ENCODE measurements around the gene IL12RB2. TPM values are rescaled to one million over a fixed set of nuclear protein-coding genes. Genes with fewer than 3 reads are reported as not detected.

The IL12RB2 gene
- total and polyA plus RNA-seq, 2 of the 13 experiments (the other 11 are each of a cell fraction or from before 2014, with no cell fraction given): not detected

- no peak overlapping the region for H3K4me3 ChIP-seq (replicated peaks in 1 of 3; ENCODE audit: insufficient read depth in 1 of 3, low read depth in 2 of 3, low read length in 3 of 3)
- in situ Hi-C loops (cut with HindIII; ENCODE audit: extremely low pct_ligation_motif_present, low pct_unique_long_range_greater_than_20kb) (no loop called here), intact Hi-C loops (cut with micrococcal nuclease; ENCODE audit: unreplicated experiment) (no loop called here)
- CTCF ChIA-PET (ENCODE audit: low intra/inter-chr PET ratio, low total read pairs): no interaction called here
- H3K9me3 ChIP-seq (ENCODE audit: low read length): no peaks in the 10 kb centered on the region
- TF ChIP-seq ZFP91 (CRISPR knock-in tag; IDR thresholded peaks at IDR 0.05; ENCODE audit: borderline replicate concordance) (no peak), ZNF24 (IDR thresholded peaks at IDR 0.05) (no peak), MXD4 (CRISPR knock-in tag; IDR thresholded peaks at IDR 0.05) (no peak), RELA (CRISPR knock-in tag; IDR thresholded peaks at IDR 0.05) (no peak), NFYB (CRISPR knock-in tag; IDR thresholded peaks at IDR 0.05) (no peak), JUND (CRISPR knock-in tag; IDR thresholded peaks at IDR 0.05) (no peak), ZBTB37 (CRISPR knock-in tag; IDR thresholded peaks at IDR 0.05) (no peak), AKNA (CRISPR knock-in tag; IDR thresholded peaks at IDR 0.05; ENCODE audit: borderline replicate concordance) (no peak), ARNTL (CRISPR knock-in tag; IDR thresholded peaks at IDR 0.05) (no peak), HOXA3 (CRISPR knock-in tag; IDR thresholded peaks at IDR 0.05) (no peak), ZNF460 (CRISPR knock-in tag; IDR thresholded peaks at IDR 0.05; ENCODE audit: borderline replicate concordance) (no peak)
- FAIRE-seq: no peak
- H3K79me2 ChIP-seq (ENCODE audit: insufficient read depth, low read length): no peaks in the 10 kb centered on the region
- POLR2A ChIA-PET: no interaction called here
- H3K4me2 ChIP-seq (ENCODE audit: low read depth, low read length): no peak overlapping the region
- no peaks in the 10 kb centered on the region for H3K36me3 ChIP-seq (replicated peaks in 1 of 2; ENCODE audit: control insufficient read depth in 1 of 2, insufficient read depth in 2 of 2, low read length in 2 of 2)
- no peak for ATAC-seq
- no TSS peak for BruUV-seq (replicated peaks)
- no peak overlapping the region for H3K27ac ChIP-seq (ENCODE audit: extremely low read length, insufficient read depth, low read length)
- no peaks in the 10 kb centered on the region for H4K20me1 ChIP-seq (ENCODE audit: insufficient read depth, low read length)
- H3K9ac ChIP-seq (ENCODE audit: insufficient read depth, low read depth, low read length): no peak overlapping the region
- no peak for DNase-seq (ENCODE audit: low spot score)
- H3K4me1 ChIP-seq (ENCODE audit: insufficient read depth, low read length): no peaks in the 10 kb centered on the region
- H3K27me3 ChIP-seq (ENCODE audit: control insufficient read depth in 1 of 2, insufficient read depth in 2 of 2, low read length in 2 of 2): no peaks in the 10 kb centered on the region; a peak in 1 of 5 replicates
- 37% methylated on average over 6 of the region's 7 CpGs for WGBS (ENCODE audit: low lambda C conversion rate)
- H2AFZ ChIP-seq (ENCODE audit: low read length): no peak overlapping the region
Measured at GRCh38 chr1:67299296-67299695, 8.4 kb upstream of the IL12RB2 start.
